MV-4-11 (cell line): ENCODE data around the gene EXOC3L1.

ENCODE experiments used
- DNase-seq: peaks from one replicate; lab custom pipeline; 2025; lab: John Stamatoyannopoulos, UW

EXOC3L1 gene

GRCh38 chr16:67215706-67216105, 25.8 kb upstream of the EXOC3L1 start:
- no peak for DNase-seq

DNA sequence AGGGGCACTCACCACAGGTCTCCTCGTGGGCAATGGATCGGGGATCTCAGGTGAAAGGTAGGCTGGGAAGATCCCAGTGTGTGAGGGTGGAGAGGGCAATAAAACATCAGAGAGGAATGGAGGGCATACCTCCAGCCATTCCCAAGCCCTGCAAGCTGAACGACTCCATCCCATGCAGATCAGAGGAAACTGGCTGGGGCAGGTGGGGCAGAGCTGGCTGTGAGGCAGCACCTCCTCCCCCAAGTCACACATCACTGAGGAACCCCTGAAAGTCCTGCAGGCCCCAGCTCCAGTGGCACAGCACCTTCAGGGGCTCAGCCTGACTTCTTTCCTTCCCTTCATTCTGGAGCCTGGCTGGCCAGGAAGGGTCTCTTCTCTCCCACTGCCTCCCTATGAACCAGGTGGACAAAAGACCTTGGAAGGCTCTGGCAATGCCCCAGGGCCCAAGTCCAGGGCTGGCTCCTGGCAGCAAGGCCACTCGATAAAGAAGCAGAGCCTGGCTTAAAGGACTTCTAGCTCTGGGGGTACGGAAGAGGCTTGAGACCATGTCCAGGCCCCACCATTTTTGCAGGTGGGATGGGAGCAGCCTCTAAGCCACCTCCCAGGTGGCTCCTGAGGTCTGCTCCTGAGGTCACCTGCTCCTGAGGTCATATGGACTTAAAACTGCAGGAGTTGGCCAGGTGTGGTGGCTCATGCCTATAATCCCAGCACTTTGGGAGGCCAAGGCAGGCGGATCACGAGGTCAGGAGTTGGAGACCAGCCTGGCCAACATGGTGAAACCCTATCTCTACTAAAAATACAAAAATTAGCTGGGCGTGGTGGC, 23.5 kb upstream of the EXOC3L1 start:
- DNase-seq: no peak

GRCh38 chr16:67212766-67213165, 22.8 kb upstream of the EXOC3L1 start:
- DNase-seq: no peak

GRCh38 chr16:67211674-67212073, 21.7 kb upstream of the EXOC3L1 start:
- no peak for DNase-seq

GRCh38 chr16:67210069-67210937, 20.4 kb upstream of the EXOC3L1 start:
- DNase-seq: no peak

DNA sequence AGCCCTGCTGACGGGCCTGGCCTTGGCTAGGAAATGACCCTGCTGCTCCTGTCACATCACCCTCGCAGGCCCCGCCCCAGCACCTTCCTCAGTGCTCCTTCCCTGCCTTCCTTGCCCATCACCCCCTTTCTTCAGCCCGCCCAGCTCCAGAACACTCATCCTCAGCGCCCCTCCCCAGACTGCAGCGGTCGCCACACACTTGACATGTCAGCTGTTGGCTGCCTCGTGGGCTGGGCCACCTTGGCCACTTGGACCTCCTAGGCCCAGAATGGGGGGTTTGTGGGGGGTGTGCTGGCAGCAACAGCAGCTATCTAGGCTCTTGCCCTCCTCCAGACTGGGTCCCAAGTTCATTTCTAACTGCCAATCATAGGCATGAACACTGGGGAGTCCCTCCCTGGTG, 19.6 kb upstream of the EXOC3L1 start:
- DNase-seq: no peak

DNA sequence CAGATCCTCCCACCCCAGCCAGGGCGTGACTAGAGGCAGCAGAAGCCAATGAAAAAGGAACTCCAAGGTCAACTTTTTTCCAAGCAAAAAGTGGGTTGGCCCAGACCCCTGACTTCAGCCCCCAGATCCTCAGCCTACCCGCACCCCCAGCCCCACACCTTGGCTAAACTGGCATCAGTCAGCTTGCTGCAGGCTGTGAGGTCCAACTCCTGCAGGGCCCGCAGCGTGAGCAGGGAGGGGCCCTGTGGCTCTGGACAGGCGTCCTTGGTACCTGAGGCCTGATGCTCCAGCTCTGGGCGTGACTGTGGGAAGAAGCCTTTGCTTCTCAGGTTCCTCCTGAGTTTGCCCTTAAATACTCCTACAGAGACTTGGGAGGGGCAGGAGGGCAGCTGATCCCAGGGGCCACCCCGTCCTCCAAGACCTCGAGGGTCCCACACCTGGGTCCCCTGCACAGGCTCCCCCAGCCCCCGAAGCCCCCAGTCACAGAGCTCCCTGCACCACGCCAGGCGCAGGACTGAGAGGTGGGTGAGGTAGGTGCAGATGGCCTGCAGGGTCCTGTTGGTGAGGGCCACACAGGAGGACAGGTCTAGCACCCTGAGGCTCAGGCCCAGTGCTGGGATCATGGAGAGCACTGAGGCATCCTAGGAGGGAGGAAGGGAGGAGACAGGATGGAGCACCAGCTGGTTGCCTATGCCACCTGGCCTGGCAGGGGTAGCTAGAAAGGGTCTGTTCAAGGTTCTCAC, 18.4 kb upstream of the EXOC3L1 start:
- no peak for DNase-seq

DNA sequence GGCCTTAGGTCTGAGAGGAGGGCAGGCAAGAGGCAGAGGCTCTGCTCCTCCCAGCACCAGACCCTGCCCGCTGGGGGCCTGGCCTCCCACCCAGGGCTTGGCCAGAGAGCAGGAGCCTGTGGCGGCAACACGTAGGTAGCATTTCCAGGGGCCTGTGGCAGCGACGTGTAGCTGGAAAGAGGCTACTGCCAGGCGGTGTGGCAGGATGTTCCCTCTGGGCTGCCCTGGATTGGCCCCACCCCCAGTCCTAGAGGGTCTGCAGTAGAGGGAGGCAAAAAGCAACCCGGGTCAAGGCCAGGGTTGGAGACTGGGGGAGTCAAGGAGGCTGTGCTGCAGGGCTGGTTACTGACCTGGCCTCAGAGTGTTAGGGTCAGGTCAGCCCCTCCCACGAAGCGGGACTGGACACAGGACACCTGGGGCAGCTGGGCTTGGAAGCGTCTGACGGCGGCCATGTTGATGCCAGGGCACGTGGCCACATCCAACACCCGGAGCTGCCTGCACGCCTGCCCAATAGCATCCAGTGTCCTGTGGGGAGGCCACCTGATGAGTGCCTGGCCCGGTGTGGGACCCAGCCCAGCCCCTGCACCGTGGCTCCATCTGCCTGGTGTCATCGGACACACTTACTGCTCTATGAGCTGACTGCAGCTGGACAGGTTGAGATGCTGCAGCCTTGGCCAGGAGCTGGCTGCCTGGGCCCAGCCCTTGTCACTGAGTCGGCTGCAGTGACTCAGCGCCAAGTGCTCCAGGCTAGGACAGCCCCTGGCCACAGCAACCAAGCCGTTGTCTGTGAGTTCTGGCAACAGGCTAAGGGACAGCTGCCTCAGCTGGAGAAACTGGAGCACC, 17.5 kb upstream of the EXOC3L1 start:
- no peak for DNase-seq

DNA sequence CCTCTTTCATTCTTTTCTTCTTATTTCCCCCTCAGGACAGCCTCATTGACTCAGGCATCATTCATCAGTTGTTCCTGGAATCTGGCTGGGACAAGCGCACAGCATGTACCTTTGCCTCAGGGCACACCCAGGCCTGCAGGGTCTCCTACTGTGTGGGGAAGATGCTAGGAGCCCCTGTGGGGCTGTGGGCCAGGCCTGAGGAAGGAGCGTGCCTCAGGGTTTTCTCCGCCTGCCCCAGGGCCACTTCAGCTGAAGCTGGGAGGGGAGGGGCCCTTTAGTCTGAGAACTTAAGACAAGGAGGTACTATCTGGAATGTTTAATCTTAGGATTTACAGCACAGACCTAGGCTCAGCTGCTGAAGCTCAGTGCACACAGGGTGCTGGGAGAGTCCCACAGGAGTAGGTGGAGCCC, 16.9 kb upstream of the EXOC3L1 start:
- no peak for DNase-seq

GRCh38 chr16:67206129-67206837, 16.3 kb upstream of the EXOC3L1 start:
- no peak for DNase-seq

- DNase-seq: no peak
Observed at GRCh38 chr16:67204076-67204475, 14.1 kb upstream of the EXOC3L1 start.

- DNase-seq: no peak
Observed at GRCh38 chr16:67202956-67203493, 13.1 kb upstream of the EXOC3L1 start.

DNA sequence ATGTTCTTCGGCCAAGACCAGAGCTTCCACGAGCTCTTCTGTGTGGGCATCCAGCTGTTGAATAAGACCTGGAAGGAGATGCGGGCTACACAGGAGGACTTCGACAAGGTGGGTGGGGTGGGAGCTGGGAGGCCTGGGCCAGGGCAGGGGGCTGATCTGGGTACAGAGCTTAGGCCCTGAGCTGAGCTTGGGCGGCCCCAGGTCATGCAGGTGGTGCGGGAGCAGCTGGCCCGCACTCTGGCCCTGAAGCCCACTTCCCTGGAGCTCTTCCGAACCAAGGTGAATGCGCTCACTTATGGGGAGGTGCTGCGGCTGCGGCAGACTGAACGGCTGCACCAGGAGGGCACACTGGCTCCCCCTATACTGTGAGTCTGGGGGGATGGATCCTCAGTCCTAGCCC, 12.5 kb upstream of the EXOC3L1 start:
- no peak for DNase-seq

DNA sequence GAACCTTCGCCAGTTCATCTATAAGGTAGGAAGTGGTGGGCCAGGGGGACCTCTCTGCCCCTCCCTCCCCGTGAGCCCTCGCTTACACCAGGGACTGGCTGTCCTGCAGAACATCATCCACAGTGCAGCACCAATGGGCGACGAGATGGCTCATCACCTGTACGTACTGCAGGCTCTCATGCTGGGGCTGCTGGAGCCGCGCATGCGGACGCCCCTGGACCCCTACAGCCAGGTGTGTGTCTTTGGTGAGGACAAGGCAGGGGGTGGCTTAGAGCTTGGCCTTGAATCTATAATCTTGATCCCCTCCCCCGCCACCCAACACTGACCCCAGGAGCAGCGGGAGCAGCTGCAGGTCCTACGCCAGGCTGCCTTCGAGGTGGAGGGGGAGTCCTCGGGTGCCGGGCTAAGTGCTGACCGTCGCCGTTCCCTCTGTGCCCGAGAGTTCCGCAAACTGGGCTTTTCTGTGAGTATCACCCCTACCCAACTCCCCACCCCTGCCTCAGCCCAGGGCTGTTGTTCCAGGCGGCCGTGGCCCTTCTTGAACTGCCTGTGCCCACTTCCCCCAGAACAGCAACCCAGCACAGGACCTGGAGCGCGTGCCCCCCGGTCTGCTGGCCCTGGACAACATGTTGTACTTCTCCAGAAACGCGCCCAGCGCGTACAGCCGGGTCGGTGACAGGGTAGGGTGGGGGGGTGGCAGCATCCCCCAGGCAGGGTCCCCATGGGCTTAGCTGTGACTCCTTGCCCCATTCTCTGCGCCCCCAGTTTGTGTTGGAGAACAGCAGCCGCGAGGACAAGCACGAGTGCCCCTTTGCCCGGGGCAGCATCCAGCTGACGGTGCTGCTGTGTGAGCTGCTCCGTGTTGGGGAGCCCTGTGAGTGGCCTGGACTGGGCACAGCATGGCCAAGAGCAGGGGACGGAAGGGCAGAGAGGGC, 11.7 kb upstream of the EXOC3L1 start:
- no peak for DNase-seq

DNA sequence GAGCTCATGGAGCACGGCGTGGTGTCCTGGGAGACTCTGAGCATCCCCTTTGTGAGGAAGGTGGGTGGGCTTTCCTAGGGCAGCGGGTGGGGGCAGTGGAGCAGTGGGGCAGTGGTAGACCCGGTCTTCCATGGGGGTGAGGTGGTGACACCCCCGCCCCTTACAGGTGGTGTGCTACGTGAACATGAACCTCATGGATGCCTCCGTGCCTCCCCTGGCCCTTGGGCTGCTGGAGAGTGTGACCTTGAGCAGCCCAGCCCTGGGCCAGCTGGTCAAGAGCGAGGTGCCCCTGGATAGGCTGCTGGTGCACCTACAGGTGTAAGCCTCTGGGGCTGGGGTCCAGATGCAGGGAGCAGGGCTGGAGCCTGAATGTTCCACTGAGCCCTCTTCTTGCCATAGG, 10.6 kb upstream of the EXOC3L1 start:
- DNase-seq: no peak

- no peak for DNase-seq
Observed at GRCh38 chr16:67199808-67200198, 9.9 kb upstream of the EXOC3L1 start.

DNA sequence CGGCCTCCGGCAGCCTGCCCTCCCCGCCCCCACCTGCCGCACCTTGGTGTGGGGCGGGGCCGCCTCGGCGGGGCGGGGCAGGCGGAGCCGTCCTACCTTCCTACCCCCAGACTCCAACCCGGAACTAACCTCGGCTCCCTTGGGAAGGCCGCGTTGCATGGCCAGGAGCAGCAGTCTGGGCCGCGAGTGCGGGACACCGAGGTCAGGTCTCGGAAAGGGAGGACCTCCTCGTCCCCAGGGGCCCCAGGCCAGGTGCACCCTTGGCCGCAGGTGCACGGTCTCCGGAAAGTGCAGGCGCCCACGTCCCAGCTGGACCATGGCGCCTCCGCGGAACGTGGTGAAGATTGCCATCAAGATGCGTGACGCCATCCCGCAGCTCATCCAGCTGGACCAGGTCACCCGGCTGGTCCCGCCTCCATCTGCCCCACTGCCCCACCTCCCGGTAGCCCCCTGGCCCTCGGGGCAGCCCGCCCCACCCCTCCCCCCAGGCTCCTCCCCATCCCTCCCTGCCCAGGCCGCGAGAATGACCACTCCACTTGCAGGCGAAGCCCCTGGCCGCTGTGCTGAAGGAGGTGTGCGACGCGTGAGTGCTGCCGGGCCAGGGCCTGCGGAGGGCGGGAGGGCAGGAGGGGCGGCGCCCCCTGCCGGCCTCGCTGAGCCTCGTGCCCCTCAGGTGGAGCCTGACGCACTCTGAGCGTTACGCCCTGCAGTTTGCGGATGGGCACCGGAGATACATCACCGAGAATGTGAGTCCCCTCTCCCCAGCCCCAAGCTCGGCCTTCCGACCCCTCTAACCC, 9.3 kb upstream of the EXOC3L1 start, which contains the start of gene ELMO3:
ELMO3 (plus strand) TSS at position 121 of the 797 bp plus-strand sequence; CDS start at position 317, 196 bp downstream.
- DNase-seq: no peak

DNA sequence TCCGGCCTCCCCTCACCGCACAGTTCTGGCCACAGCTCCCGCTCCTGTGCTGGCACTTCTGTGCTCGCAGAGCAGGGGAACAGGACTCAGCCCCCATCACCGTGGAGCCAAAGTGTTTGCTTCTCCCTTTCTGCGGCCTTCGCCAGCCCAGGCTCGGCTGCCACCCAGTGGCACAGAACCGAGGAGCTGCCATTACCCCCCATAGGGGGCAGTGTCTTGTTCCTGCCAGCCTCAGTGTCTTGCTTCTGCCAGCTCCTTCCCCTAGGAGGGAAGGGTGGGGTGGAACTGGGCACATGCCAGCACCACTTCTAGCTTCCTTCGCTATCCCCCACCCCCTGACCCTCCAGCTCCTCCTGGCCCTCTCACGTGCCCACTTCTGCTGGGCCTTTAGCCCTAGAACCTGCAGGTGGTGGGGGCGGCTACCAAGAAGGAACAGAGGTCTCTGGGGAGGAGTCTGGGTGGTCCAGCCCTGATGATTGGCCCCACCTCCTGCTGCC, 8.3 kb upstream of the EXOC3L1 start:
- peak; percentile 40 for DNase-seq
